K562 (cell line): ENCODE measurements around the gene TMEM41B. TPM values are rescaled to one million over a fixed set of nuclear protein-coding genes. Genes with fewer than 3 reads are reported as not detected.

Experiments used
- ATF1 ChIP-seq, 2 experiments: fragments of 450-650 bp in 1 of 2; IDR thresholded peaks; 2 replicates each; pipeline ENCODE4 v1.6.1; 2016; ENCODE audit warnings: missing compliant biosample characterization in 1 of 2, missing genetic modification characterization in 1 of 2
- ATF7 ChIP-seq: fragments of 450-650 bp; IDR thresholded peaks from 2 replicates; pipeline ENCODE4 v1.7.1; 2014; ENCODE audit warnings: mild to moderate bottlenecking, moderate library complexity
- BACH1 ChIP-seq: fragments of 200-800 bp; sonication (Bioruptor generic); IDR thresholded peaks from 2 replicates; pipeline ENCODE4 v1.6.1; 2016; ENCODE audit warnings: missing genetic modification characterization, missing compliant biosample characterization
- C11orf30 ChIP-seq: fragments of 450-650 bp; IDR thresholded peaks from 2 replicates; pipeline ENCODE4 v1.6.1; 2016; ENCODE audit warnings: low read depth, mild to moderate bottlenecking
- EHMT2 ChIP-seq: fragments of 450-650 bp; IDR thresholded peaks from 2 replicates; pipeline ENCODE4 v1.6.1; 2018; ENCODE audit warnings: antibody characterized with exemption
- ELF1 ChIP-seq: fragments of 200-800 bp; sonication (Bioruptor generic); IDR thresholded peaks from 2 replicates; pipeline ENCODE4 v1.6.1; 2016; ENCODE audit warnings: missing genetic modification characterization, missing compliant biosample characterization
- HNRNPUL1 ChIP-seq: fragments of 200-400 bp; formaldehyde crosslinking; IDR thresholded peaks from 2 replicates; pipeline ENCODE4 v1.6.1; 2017; ENCODE audit warnings: low read length
- MEF2A ChIP-seq: IDR thresholded peaks from 2 replicates; pipeline ENCODE4 v1.6.1; 2011; ENCODE audit warnings: low read depth, mild to moderate bottlenecking, low read length, moderate library complexity; ENCODE audit not compliant: control insufficient read depth
- NFRKB ChIP-seq: fragments of 450-650 bp; IDR thresholded peaks from 2 replicates; pipeline ENCODE4 v1.6.1; 2016; ENCODE audit warnings: low read depth
- POLR2H ChIP-seq: IDR thresholded peaks from 2 replicates; pipeline ENCODE4 v1.6.1; 2016; ENCODE audit warnings: missing genetic modification characterization, low read depth, mild to moderate bottlenecking, control low read depth, missing compliant biosample characterization, moderate library complexity
- RFX1 ChIP-seq: fragments of 450-650 bp; IDR thresholded peaks from 2 replicates; pipeline ENCODE4 v1.6.1; 2016; ENCODE audit warnings: mild to moderate bottlenecking, moderate library complexity
- SAFB ChIP-seq: fragments of 200-400 bp; formaldehyde crosslinking; IDR thresholded peaks from 2 replicates; pipeline ENCODE4 v1.6.1; 2017; ENCODE audit warnings: low read depth, low read length, borderline replicate concordance
- SMARCC2 ChIP-seq: fragments of 450-650 bp; IDR thresholded peaks from 2 replicates; pipeline ENCODE4 v1.6.1; 2017; ENCODE audit warnings: antibody characterized with exemption, moderate library complexity, mild to moderate bottlenecking, low read depth
- TEAD4 ChIP-seq, 2 experiments: sonication (generic) in 1 of 2; formaldehyde crosslinking in 1 of 2; IDR thresholded peaks; 2 replicates each; pipeline versions ENCODE4 v1.6.1 to v1.8.0; 2012 to 2022; ENCODE audit warnings: borderline replicate concordance in 1 of 2, inconsistent platforms in 1 of 2, low read length in 1 of 2, mild to moderate bottlenecking in 1 of 2, missing genetic modification reagents in 1 of 2
- ZBTB11 ChIP-seq, 3 experiments: fragments of 200-800 bp in 1 of 3; fragments of 250-450 bp in 1 of 3; fragments of 450-650 bp in 1 of 3; sonication (Bioruptor Pico) in 1 of 3; sonication (Bioruptor generic) in 1 of 3; formaldehyde crosslinking in 1 of 3; IDR thresholded peaks; 2 replicates each; pipeline versions ENCODE4 v1.6.1 to v1.8.0; 2016 to 2022; ENCODE audit warnings: mild to moderate bottlenecking in 2 of 3, missing genetic modification characterization in 2 of 3, missing compliant biosample characterization in 1 of 3, moderate library complexity in 1 of 3
- polyA plus RNA-seq, 8 experiments: library from polyadenylated mRNA; depleted of rRNA in 4 of 8; stranded (reverse) in 5 of 8; unstranded in 3 of 8; fragments of >200 nt; fragmentation: Nextera tagmentation in 2 of 8; fragmentation: Illumina TruSeq in 1 of 8; extraction: Ambion mirVana in 2 of 8; extraction: Trizol in 1 of 8; gene quantifications; 2 replicates each; pipeline versions ENCODE4 v1.2.1 to v1.2.3, GENCODE V29; 2011 to 2014; ENCODE audit warnings: inconsistent platforms in 1 of 8, missing spikeins in 1 of 8
- total RNA-seq, 7 experiments: library from RNA; depleted of rRNA in 6 of 7; stranded (reverse); fragments of >200 nt in 6 of 7; fragmentation: Illumina TruSeq in 2 of 7; extraction: Trizol in 2 of 7; gene quantifications; 2 replicates each; pipeline versions ENCODE4 v1.2.1 to v1.2.3, GENCODE V29; 2011 to 2021; ENCODE audit warnings: low replicate concordance in 1 of 7
- TF ChIP-seq, protein P1 (sequence below), 3 experiments: fragments of 200-800 bp in 1 of 3; sonication (Bioruptor generic) in 1 of 3; sonication (generic) in 1 of 3; formaldehyde crosslinking in 1 of 3; IDR thresholded peaks; 2 replicates each; pipeline versions ENCODE4 v1.6.1 to v1.8.0; 2016 to 2022; ENCODE audit warnings: mild to moderate bottlenecking in 2 of 3, missing compliant biosample characterization in 2 of 3, missing genetic modification characterization in 2 of 3, missing genetic modification reagents in 1 of 3
- TF ChIP-seq, protein P2 (sequence below), 2 experiments: IDR thresholded peaks in 1 of 2; conservative IDR thresholded peaks in 1 of 2; 2 replicates each; pipeline ENCODE4 v1.6.1; 2016; ENCODE audit warnings: low read depth in 2 of 2, mild to moderate bottlenecking in 1 of 2, missing compliant biosample characterization in 1 of 2, missing genetic modification characterization in 1 of 2, moderate library complexity in 1 of 2
- TF ChIP-seq, protein P3 (sequence below): sonication (generic); formaldehyde crosslinking; IDR thresholded peaks from 2 replicates; pipeline ENCODE4 v1.8.0; 2022; ENCODE audit warnings: mild to moderate bottlenecking, missing genetic modification reagents

The TMEM41B gene
- total and polyA plus RNA-seq, 9 of the 15 experiments (the other 6 are each of a cell fraction or from before 2014, with no cell fraction given) = 17.1 to 89.6 (median 48.7) TPM

GRCh38 chr11:9263840-9264315, 50.5 kb downstream of the TMEM41B start (continued):
- TF ChIP-seq BACH1 (tag) (peak; percentile 71), ATF7 (0 out of 2 replicates have a peak, but pooled peaks have one; percentile 18), SAFB (no peak), C11orf30 (peak; percentile 91), RFX1 (no peak), ATF1 (CRISPR knock-in tag; IDR thresholded peaks at IDR 0.05) (no peak), ATF1 (tag; IDR thresholded peaks at IDR 0.05) (peak; percentile 39; the same call in 1 of the 2 replicates), NFRKB (peak; percentile 38; the same call in 1 of the 2 replicates), SMARCC2 (0 out of 2 replicates have a peak, but pooled peaks have one; percentile 13), MEF2A (no peak), POLR2H (no peak), ZBTB11 (CRISPR knock-in tag; IDR thresholded peaks at IDR 0.05) (peak in 1 of 3 experiments; percentile 46; a peak in 1 of 6 replicates), EHMT2 (no peak), TEAD4 (IDR thresholded peaks at IDR 0.05; ENCODE audit: low read length) (no peak), TEAD4 (CRISPR knock-in tag; IDR thresholded peaks at IDR 0.05; ENCODE audit: borderline replicate concordance) (no peak), HNRNPUL1 (no peak), ELF1 (tag) (no peak)
- TF ChIP-seq, protein P1, sequence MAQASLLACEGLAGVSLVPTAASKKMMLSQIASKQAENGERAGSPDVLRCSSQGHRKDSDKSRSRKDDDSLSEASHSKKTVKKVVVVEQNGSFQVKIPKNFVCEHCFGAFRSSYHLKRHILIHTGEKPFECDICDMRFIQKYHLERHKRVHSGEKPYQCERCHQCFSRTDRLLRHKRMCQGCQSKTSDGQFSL (CRISPR knock-in tag; IDR thresholded peaks at IDR 0.05) = no peak
- TF ChIP-seq, protein P1 (tag; IDR thresholded peaks at IDR 0.05) = no peak
- TF ChIP-seq, protein P2, sequence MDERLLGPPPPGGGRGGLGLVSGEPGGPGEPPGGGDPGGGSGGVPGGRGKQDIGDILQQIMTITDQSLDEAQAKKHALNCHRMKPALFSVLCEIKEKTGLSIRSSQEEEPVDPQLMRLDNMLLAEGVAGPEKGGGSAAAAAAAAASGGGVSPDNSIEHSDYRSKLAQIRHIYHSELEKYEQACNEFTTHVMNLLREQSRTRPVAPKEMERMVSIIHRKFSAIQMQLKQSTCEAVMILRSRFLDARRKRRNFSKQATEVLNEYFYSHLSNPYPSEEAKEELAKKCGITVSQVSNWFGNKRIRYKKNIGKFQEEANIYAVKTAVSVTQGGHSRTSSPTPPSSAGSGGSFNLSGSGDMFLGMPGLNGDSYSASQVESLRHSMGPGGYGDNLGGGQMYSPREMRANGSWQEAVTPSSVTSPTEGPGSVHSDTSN (CRISPR knock-in tag; IDR thresholded peaks at IDR 0.05; ENCODE audit: low read depth) = no peak
- TF ChIP-seq, protein P2 (tag; conservative IDR thresholded peaks at IDR 0.05; ENCODE audit: low read depth) = 0 out of 2 replicates have a peak, but pooled peaks have one; percentile 21
- TF ChIP-seq, protein P3, sequence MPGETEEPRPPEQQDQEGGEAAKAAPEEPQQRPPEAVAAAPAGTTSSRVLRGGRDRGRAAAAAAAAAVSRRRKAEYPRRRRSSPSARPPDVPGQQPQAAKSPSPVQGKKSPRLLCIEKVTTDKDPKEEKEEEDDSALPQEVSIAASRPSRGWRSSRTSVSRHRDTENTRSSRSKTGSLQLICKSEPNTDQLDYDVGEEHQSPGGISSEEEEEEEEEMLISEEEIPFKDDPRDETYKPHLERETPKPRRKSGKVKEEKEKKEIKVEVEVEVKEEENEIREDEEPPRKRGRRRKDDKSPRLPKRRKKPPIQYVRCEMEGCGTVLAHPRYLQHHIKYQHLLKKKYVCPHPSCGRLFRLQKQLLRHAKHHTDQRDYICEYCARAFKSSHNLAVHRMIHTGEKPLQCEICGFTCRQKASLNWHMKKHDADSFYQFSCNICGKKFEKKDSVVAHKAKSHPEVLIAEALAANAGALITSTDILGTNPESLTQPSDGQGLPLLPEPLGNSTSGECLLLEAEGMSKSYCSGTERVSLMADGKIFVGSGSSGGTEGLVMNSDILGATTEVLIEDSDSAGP (CRISPR knock-in tag) = no peak
